Pancreas (tissue), 10 donors: ENCODE data around the gene DPP9. TPM values are rescaled to one million over a fixed set of nuclear protein-coding genes. Genes with fewer than 3 reads are reported as not detected.

Experiments used
- ATAC-seq, 4 donors: fragments of 200-7000 bp; cut with Tn5 transposase; one replicate each; pipeline versions ENCODE4 v1.8.0 to v1.9.1; 2020; ENCODE audit warnings: mild to moderate bottlenecking in 4 of 4, moderate library complexity in 4 of 4
- DNase-seq, 6 donors: peaks; one replicate each; pipeline ENCODE4 v3.0.0-alpha.2; 2020
- FAIRE-seq: peaks from 2 replicates; lab custom pipeline; 2012; peaks lifted over from hg19 to GRCh38; lab: Jason Lieb, UNC
- H3K27ac ChIP-seq, 4 donors: fragments of 200-600 bp; sonication (generic); 1 replicate in 3 of 4; 2 replicates in 1 of 4; pipeline versions ENCODE4 v1.5.0 to v1.8.0; 2020
- H3K27me3 ChIP-seq, 4 donors: fragments of 200-600 bp; one replicate each; pipeline ENCODE4 v1.8.0; 2021
- H3K36me3 ChIP-seq, 3 donors: fragments of 200-600 bp; sonication (generic) in 1 of 3; one replicate each; pipeline versions ENCODE4 v1.5.0 to v1.8.0; 2020 to 2021
- H3K4me1 ChIP-seq, 3 donors: fragments of 200-600 bp; one replicate each; pipeline ENCODE4 v1.8.0; 2021
- H3K4me3 ChIP-seq, 4 donors: fragments of 200-600 bp; sonication (generic) in 2 of 4; one replicate each; pipeline versions ENCODE4 v1.5.0 to v1.8.0; 2020 to 2021
- H3K9me3 ChIP-seq, 4 donors: fragments of 200-600 bp; one replicate each; pipeline ENCODE4 v1.8.0; 2021
- CTCF ChIP-seq, 4 donors: fragments of 200-600 bp; sonication (generic) in 3 of 4; IDR thresholded peaks; one replicate each; pipeline versions ENCODE4 v1.5.0 to v1.8.0; 2021; ENCODE audit warnings: antibody characterized with exemption in 4 of 4
- WGBS, 2 donors: extraction: QIAGEN DNeasy Blood & Tissue Kit; methylation state at CpG; one replicate each; pipeline ENCODE4 v1.1.7; 2013; 5-methylcytosine and 5-hydroxymethylcytosine counted together
- intact Hi-C, 3 donors: fragments of 100-400 bp; cut with DNase I; formaldehyde crosslinking; loops; one replicate each; pipeline versions ENCODE4 v1.11.1 to v1.14.2; 2022
- polyA plus RNA-seq, 2 donors: library from polyadenylated mRNA; stranded (reverse); fragments of 200-250 nt; gene quantifications; one replicate each; pipeline ENCODE4 v1.2.3, GENCODE V29; 2013
- total RNA-seq, 6 donors: library from RNA; stranded (reverse); fragmentation: NEBNext Ultra II Directional in 4 of 6; extraction: Animal tissue kit (Norgen Biotek cat#: 25700) in 4 of 6; gene quantifications; one replicate each; pipeline versions ENCODE4 v1.2.1 to v1.2.4, GENCODE V29; 2021 to 2023
- donor health status: healthy with polysubstance abuse.
- donor health status: DM: no; HTN: no; CAD: no; lungs with moderate emphysema.
- donor health status: DM: no; HTN: no; CAD: no.
- donor health status: control.
- donor health status: control.
- donor health status: Bipolar disorder and iron deficiency.
- donor health status: DM: yes; HTN: yes; CAD: no.
- donor health status: DM: no; HTN: no; CAD: no.
- donor health status: DM: no; HTN: no; CAD: no.
- donor health status: DM: yes; HTN: yes; CAD: no.

Gene DPP9
- total and polyA plus RNA-seq, 8 donors: 19.0 to 47.4 (median 26.1) TPM

- Histone ChIP-seq H3K27ac (no peak overlapping the region), H3K4me3 (no peak overlapping the region), H3K9me3 (no peaks in the 10 kb centered on the region), H3K4me1 (no peaks in the 10 kb centered on the region), H3K36me3 (no peaks in the 10 kb centered on the region), H3K27me3 (no peaks in the 10 kb centered on the region)
- FAIRE-seq: no peak
- TF ChIP-seq CTCF (IDR thresholded peaks at IDR 0.05): no peak
- 78 to 82% methylated on average over 19 to 20 of the region's 20 CpGs for WGBS, 2 donors
- peak in 1 of 4 donors; percentile 31 for ATAC-seq
- DNase-seq: no peak
- intact Hi-C loops: no loop called here
These were observed 75.7 kb downstream of the DPP9 start for GRCh38 chr19:4647676-4648644.

GRCh38 chr19:4645718-4646117 is 77.9 kb downstream of the DPP9 start:
- H3K9me3 ChIP-seq: no peaks in the 10 kb centered on the region
- WGBS, 2 donors: 91 to 94% methylated on average over 4 of the region's 4 CpGs
- no peak for DNase-seq
- no peak overlapping the region for H3K27ac ChIP-seq
- FAIRE-seq: no peak
- intact Hi-C loops: no loop called here
- H3K4me3 ChIP-seq: no peak overlapping the region
- no peak for TF ChIP-seq CTCF (IDR thresholded peaks at IDR 0.05)
- no peaks in the 10 kb centered on the region for H3K36me3 ChIP-seq
- ATAC-seq: no peak
- H3K4me1 ChIP-seq: no peaks in the 10 kb centered on the region
- H3K27me3 ChIP-seq: no peaks in the 10 kb centered on the region

- intact Hi-C loops: no loop called here
- DNase-seq: no peak
- no peaks in the 10 kb centered on the region for H3K27me3 ChIP-seq
- peaks cover 0 to 6% (median 0%) of the 10 kb centered on the region in 3 donors for H3K4me1 ChIP-seq
- no peak overlapping the region for H3K4me3 ChIP-seq
- no peak for FAIRE-seq
- no peaks in the 10 kb centered on the region for H3K36me3 ChIP-seq
- no peak overlapping the region for H3K27ac ChIP-seq
- ATAC-seq: no peak
- TF ChIP-seq CTCF (IDR thresholded peaks at IDR 0.05): no peak
- no peaks in the 10 kb centered on the region for H3K9me3 ChIP-seq
- 89 to 90% methylated on average over 6 of the region's 6 CpGs for WGBS, 2 donors
These were observed 81.0 kb downstream of the DPP9 start for GRCh38 chr19:4642625-4643024.

GRCh38 chr19:4641132-4641531 is 82.5 kb downstream of the DPP9 start:
- DNase-seq (peak in 1 of 6 donors; percentile 19), FAIRE-seq (no peak), ATAC-seq (no peak)
- TF ChIP-seq CTCF (IDR thresholded peaks at IDR 0.05): no peak
- Histone ChIP-seq H3K4me1 (peaks cover 0 to 6% (median 0%) of the 10 kb centered on the region in 3 donors), H3K36me3 (no peaks in the 10 kb centered on the region), H3K27ac (no peak overlapping the region), H3K4me3 (no peak overlapping the region), H3K27me3 (no peaks in the 10 kb centered on the region), H3K9me3 (no peaks in the 10 kb centered on the region)
- intact Hi-C loops: no loop called here
- WGBS, 2 donors: 73 to 74% methylated on average over 14 of the region's 14 CpGs
